ENCODE measurements around the gene LAMP5. TPM values are rescaled to one million over a fixed set of nuclear protein-coding genes. Genes with fewer than 3 reads are reported as not detected.

LAMP5 gene
- total RNA-seq, 1 experiment from 2014 or later: not detected

- no TSS peak for BruUV-seq (replicated peaks)
- Mint-ChIP-seq H3K36me3 (ENCODE audit: insufficient read depth, unreplicated experiment) (no peaks in the 10 kb centered on the region), H3K27ac (ENCODE audit: unreplicated experiment) (no peak overlapping the region), H3K9me3 (ENCODE audit: low read depth, unreplicated experiment) (peaks cover 6% of the 10 kb centered on the region), H3K4me3 (ENCODE audit: low read depth, unreplicated experiment) (no peak overlapping the region), H3K4me1 (ENCODE audit: low read depth, unreplicated experiment) (no peaks in the 10 kb centered on the region), H3K27me3 (ENCODE audit: unreplicated experiment) (no peaks in the 10 kb centered on the region)
- TF ChIP-seq, protein P1, sequence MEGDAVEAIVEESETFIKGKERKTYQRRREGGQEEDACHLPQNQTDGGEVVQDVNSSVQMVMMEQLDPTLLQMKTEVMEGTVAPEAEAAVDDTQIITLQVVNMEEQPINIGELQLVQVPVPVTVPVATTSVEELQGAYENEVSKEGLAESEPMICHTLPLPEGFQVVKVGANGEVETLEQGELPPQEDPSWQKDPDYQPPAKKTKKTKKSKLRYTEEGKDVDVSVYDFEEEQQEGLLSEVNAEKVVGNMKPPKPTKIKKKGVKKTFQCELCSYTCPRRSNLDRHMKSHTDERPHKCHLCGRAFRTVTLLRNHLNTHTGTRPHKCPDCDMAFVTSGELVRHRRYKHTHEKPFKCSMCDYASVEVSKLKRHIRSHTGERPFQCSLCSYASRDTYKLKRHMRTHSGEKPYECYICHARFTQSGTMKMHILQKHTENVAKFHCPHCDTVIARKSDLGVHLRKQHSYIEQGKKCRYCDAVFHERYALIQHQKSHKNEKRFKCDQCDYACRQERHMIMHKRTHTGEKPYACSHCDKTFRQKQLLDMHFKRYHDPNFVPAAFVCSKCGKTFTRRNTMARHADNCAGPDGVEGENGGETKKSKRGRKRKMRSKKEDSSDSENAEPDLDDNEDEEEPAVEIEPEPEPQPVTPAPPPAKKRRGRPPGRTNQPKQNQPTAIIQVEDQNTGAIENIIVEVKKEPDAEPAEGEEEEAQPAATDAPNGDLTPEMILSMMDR (IDR thresholded peaks at IDR 0.05; ENCODE audit: unreplicated experiment): no peak
- no peak for DNase-seq
- intact Hi-C loops (cut with micrococcal nuclease; ENCODE audit: unreplicated experiment): no loop called here
- CTCF ChIA-PET: interaction anchor here (0.7 kb wide), 1 partner anchor 1291 kb away, joined by 3 read pairs; no protein-coding TSS in a partner anchor
Observed at GRCh38 chr20:9492067-9492466, 22.3 kb upstream of the LAMP5 start.

- no TSS peak for BruUV-seq (replicated peaks)
- no peak for DNase-seq
- CTCF ChIA-PET: no interaction called here
- no peak overlapping the region for H3K27ac Mint-ChIP-seq (ENCODE audit: unreplicated experiment)
- TF ChIP-seq, protein P1 (IDR thresholded peaks at IDR 0.05; ENCODE audit: unreplicated experiment): no peak
- no peak overlapping the region for H3K4me3 Mint-ChIP-seq (ENCODE audit: low read depth, unreplicated experiment)
- H3K27me3 Mint-ChIP-seq (ENCODE audit: unreplicated experiment): no peaks in the 10 kb centered on the region
- peaks cover 6% of the 10 kb centered on the region for H3K9me3 Mint-ChIP-seq (ENCODE audit: low read depth, unreplicated experiment)
- intact Hi-C loops (cut with micrococcal nuclease; ENCODE audit: unreplicated experiment): no loop called here
- no peaks in the 10 kb centered on the region for H3K4me1 Mint-ChIP-seq (ENCODE audit: low read depth, unreplicated experiment)
- no peaks in the 10 kb centered on the region for H3K36me3 Mint-ChIP-seq (ENCODE audit: insufficient read depth, unreplicated experiment)
Observed at GRCh38 chr20:9493803-9494202, 20.6 kb upstream of the LAMP5 start.

DNA sequence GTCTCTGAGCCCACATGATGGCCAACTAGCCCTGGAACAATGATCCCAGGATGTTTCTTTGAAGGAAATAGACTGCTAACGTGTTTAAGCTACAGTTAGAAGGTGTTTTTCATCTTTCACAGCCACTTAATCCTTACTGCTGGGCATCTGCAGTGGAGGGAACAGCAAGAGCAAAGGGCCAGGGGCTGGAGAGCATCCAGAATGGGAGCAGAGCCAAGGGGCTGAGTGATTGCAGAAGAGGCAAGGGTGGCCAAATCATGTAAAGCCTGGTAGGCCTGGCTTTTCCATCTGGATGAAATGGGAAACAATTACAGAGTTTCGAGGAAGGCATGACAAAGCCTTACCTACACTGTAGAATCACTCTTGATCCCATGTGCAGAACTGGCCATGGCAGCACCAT lies 18.7 kb upstream of the LAMP5 start:
- TF ChIP-seq, protein P1 (IDR thresholded peaks at IDR 0.05; ENCODE audit: unreplicated experiment): no peak
- Mint-ChIP-seq H3K4me1 (ENCODE audit: low read depth, unreplicated experiment) (no peaks in the 10 kb centered on the region), H3K27me3 (ENCODE audit: unreplicated experiment) (no peaks in the 10 kb centered on the region), H3K36me3 (ENCODE audit: insufficient read depth, unreplicated experiment) (no peaks in the 10 kb centered on the region), H3K27ac (ENCODE audit: unreplicated experiment) (no peak overlapping the region), H3K9me3 (ENCODE audit: low read depth, unreplicated experiment) (peaks cover 3% of the 10 kb centered on the region), H3K4me3 (ENCODE audit: low read depth, unreplicated experiment) (no peak overlapping the region)
- DNase-seq: no peak
- no TSS peak for BruUV-seq (replicated peaks)
- intact Hi-C loops (cut with micrococcal nuclease; ENCODE audit: unreplicated experiment): no loop called here
- CTCF ChIA-PET: no interaction called here

DNA sequence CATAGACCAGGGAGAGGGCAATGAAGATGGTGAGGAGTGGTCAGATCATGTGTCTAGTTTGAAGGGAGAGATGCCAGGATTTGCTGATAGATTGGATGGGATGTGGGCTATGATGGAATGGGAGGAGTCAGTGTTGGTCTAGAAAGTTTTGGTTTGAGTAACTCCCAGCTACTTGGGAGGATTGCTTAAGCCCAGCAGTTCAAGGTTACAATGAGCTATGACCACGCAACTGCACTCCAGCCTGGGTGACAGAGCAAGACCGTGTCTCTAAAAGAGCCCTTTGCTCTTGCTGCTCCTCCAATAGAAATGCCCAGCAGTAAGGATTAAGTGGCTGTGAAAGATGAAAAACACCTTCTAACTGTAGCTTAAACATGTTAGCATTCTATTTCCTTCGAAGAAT lies 18.2 kb upstream of the LAMP5 start:
- no peak overlapping the region for H3K4me3 Mint-ChIP-seq (ENCODE audit: low read depth, unreplicated experiment)
- no TSS peak for BruUV-seq (replicated peaks)
- no peaks in the 10 kb centered on the region for H3K27me3 Mint-ChIP-seq (ENCODE audit: unreplicated experiment)
- no peaks in the 10 kb centered on the region for H3K36me3 Mint-ChIP-seq (ENCODE audit: insufficient read depth, unreplicated experiment)
- H3K4me1 Mint-ChIP-seq (ENCODE audit: low read depth, unreplicated experiment): no peaks in the 10 kb centered on the region
- TF ChIP-seq, protein P1 (IDR thresholded peaks at IDR 0.05; ENCODE audit: unreplicated experiment): no peak
- peaks cover 3% of the 10 kb centered on the region for H3K9me3 Mint-ChIP-seq (ENCODE audit: low read depth, unreplicated experiment)
- CTCF ChIA-PET: no interaction called here
- intact Hi-C loops (cut with micrococcal nuclease; ENCODE audit: unreplicated experiment): no loop called here
- H3K27ac Mint-ChIP-seq (ENCODE audit: unreplicated experiment): no peak overlapping the region
- no peak for DNase-seq

Measured in Calu3 (cell line).